Left renal cortex interstitium (tissue), 4 donors: ENCODE results near the gene B4GAT1. TPM values are rescaled to one million over a fixed set of nuclear protein-coding genes. Genes with fewer than 3 reads are reported as not detected.
"Not testable (repeated sequence)": the region's sequence is repeated elsewhere in the genome, so short reads cannot be mapped to it uniquely, and the experiment has no call there.

Experiments
- DNase-seq, 4 donors: peaks; one replicate each; pipeline ENCODE4 v3.0.0-alpha.2; 2013; ENCODE audit warnings: low read depth in 4 of 4, low spot score in 2 of 4, missing footprints in 1 of 4
- polyA plus RNA-seq, 4 donors: library from polyadenylated mRNA; unstranded; fragments of 120-200 nt; gene quantifications; one replicate each; pipeline ENCODE4 v1.2.1, GENCODE V29; 2013; ENCODE audit not compliant: insufficient read length in 4 of 4

B4GAT1 gene
- polyA plus RNA-seq, 4 donors: 50.3 to 64.6 (median 51.9) TPM

DNA sequence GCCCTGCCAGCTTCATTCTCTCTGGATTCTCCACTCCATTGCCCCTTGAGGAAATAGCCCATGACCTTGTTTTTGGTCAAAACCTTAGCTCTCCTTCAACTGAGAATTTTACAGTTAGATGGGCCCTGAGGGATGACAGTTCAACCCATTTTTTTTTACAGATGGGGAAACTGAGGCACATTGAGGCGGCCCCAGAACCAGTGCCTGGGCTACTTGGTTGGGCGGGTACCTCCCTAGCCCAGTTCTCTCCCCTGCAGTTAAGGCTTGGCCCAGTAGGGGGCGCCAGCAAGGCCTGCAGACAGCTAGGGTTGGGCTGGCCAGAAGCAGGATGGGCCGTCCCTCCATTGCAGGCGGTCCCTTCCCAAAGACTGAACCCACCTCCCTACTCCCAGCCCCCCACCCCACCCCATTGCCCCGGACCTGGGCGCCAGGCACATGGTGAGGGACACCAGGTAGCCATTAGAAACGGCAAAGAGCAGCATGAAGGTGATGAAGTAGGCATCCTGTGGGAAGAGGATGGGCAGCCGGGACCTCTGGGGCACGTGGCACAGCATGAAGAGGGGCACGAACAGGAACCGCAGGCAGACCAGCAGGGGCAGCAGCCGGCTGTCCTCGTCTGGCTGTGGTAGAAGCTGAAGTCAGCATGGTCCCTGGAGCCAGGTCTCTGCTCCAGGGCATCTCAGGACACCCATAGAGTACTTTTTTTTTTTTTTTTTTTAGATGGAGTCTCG lies 16.5 kb upstream of the B4GAT1 start:
- DNase-seq: no peak

DNA sequence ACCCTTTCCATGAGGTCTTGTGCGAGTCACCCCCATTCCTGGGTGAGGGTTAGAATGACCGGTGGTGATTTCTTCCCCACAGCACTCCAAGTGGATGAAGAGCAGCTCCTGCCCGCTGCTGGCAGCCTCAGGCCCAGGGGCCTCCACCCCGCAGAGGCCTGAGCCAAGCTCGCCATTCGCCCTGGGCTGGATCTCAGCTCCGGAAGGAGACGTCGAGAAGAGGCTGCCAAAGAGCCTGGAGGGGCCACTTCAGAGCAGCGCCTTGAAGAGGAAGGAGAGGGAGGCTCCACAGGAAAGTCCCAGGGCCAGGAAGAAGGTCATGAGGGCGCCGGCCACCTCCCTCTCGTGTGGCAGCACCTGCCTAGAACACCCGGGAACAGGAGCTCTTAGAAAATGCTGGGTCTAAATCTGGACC lies 15.8 kb upstream of the B4GAT1 start:
- DNase-seq: no peak

DNA sequence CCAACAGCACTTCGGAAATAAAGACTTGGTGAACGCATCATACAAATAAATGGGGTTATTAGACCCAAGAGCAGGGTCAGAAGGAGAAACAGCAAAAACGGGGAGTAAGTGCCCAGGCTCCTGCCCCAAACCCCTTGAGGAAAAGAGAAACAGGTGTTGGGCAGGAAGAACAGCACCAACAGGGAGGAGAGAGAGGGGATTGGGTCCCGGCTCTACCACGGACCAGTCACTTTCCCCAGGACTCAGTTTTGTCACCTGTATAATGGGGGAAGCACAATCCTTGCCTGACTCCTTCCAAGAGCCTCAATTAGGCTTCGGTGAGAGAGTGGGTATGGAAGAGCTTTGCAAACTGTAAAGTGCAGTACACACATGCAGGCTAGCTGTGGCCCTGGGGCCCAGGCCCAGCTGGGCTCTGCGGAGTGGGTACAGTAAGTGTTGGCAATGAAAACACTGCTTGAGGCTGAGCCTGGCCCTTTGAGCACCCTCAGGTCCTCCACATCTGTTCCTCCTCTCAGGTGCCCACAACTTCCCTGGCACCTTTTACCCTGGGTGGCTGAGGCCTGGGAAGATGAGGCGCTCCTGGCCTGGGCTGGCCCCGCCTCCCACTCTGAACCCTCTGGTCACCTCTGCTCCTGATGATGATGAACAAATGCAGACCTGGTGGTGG lies 15.2 kb upstream of the B4GAT1 start:
- DNase-seq: no peak

DNA sequence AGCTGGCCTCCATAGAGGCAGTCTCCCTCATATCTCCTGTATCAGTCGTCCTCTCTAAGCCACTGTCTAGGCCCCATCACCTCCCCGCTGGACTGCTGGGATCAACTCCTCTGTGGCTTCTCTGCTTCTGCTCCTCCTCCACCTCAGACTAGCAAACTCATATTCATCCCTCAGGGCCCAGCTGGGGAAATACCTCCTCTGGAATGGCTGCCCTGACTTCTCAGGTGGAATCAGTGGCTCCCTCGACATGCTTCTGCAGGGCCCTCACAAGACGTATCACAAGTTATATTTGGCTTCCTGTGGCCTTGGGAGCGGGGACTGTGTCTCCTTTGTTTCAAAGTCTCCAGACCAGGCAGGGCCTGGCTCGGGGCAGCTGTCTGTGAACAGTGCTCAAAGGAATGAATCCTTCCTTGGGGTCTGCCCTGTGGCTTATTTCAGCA lies 14.1 kb upstream of the B4GAT1 start:
- DNase-seq: no peak

DNA sequence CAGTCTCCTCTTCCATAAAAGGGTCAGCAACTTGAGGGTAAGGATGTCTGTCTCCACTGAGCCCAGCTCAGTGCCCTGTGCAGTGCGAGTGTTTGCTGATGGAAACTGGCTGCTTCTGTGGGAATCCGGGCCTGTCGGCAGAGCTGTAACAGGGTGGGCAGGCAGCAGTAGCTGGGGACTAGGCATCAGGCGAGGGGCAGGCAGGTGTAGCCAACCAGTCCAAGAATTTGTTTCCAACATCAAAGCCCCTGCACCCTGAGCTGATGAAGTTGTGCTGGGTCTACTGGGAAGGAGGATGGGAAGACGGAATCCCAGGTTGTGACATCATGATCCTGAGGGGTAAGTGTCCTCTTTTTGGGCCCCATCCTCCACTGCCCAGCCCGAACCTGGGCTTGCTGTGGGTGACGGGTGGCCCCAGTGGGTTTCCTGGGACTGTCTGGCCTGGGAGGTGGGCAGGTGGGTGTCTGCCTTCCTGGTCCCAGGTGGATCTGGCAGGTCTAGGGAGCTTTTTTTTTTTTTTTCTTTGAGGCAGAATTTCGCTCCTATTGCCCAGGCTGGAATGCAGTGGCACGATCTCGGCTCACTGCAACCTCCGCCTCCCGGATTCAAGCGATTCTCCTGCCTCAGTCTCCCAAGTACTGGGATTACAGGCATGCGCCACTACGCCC lies 13.1 kb upstream of the B4GAT1 start:
- DNase-seq: no peak

DNA sequence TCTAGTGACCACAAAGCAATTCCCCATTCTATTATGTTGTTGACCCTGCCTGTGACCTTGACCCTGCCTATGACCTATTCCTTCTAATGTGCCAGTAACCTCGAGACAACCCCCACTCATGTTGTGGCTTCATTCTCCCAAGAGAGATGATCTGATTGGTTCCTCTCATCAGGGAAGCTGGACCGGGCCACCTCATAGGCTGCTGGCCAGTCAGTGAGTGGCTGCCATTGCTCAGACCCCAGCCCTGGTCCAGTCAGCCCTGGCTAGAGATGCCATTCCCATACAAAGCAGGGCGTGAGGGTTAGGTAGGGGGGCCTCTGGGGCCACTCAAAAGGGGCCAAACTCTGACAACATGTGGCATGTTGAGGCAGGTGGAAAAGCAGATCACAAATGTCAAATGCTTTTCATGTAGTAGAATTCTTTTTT lies 12.2 kb upstream of the B4GAT1 start:
- DNase-seq: no peak

DNA sequence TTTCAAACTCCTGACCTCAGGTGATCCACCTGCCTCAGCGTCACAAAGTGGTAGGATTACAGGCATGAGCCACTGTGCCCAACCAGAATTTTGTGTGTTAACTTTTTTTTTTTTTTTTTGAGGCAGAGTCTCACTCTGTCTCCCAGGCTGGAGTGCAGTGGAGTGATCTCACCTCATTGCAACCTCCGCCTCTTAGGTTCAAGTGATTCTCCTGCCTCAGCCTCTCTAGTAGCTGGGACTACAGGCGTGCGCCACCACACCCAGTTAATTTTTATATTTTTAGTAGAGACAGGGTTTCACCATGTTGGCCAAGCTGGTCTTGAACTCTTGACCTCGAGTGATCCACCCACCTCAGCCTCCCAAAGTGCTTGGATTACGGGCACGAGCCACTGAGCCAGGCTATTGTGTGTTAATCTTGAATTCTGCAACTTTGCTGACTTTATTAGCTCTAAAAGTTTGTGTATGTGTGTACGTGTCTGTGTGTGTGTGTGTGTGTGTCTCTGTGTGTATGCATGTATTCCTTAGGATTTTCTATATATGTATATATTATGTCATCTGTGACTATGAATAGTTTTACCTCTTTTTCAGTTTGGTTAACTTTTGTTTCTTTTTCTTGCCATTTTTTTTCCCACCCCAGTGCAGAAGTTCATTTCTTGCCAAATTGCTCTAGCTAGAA lies 3.3 kb upstream of the B4GAT1 start:
- not testable (repeated sequence) for DNase-seq

DNA sequence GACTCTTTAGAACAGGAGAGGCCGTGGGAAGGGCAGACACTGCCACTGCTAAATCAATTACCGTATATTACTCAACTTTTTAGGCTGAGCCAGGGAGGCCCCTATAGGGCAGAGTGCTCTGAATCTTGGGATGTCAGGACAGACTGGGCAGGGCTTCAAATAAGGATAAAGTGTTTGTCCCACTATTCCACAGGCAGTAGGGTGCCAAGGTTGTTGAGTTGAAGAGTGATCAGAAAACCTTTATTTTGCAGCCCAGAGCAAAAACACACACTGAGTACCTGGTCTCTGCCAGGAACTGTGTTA lies 1.6 kb upstream of the B4GAT1 start:
- DNase-seq: no peak

DNA sequence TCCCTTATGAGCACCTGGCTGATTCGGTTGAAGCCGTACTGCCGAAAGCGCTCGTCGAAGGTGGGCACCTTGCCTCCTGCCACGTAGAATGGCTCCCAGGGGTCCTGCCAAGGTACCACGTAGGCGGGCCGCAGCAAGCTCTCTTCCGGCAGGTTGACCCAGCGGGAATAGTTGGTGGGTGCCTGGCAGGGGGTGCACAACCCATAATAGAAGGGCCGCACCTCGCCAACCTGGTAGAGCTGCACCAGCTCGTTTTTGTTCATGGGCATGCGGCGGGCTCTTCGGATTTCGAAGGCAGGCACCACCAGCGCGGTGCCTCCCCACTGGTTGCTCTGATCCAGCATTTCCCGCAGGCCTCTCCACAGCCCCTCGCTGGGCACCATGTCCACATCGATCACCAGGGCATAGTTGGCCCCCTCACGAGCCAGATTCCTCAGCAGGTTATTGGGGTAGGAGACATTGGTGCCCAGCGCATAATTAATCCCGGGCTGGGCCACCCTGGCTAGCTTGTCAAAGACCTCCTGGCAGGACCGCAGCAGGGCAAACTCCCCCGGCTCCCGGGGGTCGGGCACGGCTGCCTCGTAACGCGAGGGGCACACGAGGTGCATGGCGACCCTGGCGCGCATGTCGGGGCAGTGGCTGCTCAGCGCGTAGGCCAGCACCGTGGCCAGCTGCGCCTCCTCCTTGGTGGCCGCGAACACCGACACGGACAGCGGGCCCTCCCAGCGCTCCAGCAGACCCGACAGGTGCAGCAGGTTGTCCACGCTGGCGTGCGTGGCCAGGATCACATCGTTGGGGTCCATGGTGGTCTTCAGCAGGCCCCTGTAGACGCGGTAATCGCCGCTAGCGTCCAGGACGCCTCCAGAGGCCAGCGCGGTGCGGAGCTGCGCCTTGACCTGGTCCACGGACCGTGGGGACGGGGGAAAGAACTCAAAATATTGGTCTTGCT lies 679 bp downstream of the B4GAT1 start:
- no peak for DNase-seq

DNA sequence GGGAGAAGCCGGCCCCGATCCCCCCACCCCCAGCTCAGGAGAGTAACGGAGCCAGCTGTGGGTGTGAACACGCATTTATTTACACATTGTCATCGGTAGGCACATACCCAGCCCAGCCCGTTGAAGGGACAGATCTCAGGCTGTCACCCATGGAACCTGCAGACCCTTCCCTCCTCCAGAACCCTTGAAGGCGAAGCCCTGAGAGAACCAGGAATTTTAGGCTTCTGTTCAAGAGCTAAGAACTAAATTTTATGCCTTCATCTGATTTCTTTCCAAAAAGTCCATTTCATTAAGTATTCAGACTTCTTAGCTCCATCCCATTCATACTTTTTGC lies 2.1 kb downstream of the B4GAT1 start:
- no peak for DNase-seq

DNA sequence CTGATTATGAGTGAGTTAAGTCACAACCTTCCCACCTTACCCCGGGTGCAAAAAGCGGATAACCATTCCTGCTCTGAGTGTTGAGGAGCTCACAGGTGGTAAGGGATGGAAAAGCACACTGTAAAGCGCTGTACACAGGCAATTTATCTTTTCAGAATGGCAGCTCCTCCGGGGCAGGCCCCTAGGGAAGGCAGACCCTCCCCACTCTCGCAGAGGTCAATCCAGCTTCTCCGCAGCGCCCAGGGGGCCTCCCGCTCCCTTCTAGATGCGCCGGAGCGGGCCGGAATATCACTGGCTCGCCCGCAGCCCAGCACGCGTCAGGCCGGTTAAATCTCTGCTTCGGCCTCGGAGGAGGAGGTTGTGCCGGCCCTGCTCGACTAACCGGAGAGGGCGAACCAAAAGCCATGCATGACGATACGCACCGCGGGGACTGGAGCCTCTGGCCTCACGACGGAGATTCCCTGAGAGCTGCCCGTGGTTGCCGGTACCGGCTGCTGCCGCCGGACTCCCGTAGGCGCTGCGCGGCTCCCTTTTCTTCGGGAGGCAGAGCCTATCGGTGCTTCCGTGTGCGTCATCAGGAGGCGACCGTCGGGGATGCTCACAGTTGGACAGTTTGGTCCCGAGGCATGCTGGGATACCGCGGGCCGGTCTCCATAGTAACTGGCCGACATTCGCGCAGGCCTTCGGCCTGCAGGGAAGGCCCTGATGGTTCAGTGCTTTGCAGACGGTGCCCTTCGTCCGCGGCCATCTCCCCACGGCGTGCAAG lies 2.7 kb downstream of the B4GAT1 start, which contains the start of gene BRMS1:
Gene BRMS1, minus strand, starts transcription at position 555 of the 766 bp plus-strand sequence. CDS start 2,870 bp downstream, outside the sequence.
- DNase-seq: peak; percentile 86 to 97 (median 90)

DNA sequence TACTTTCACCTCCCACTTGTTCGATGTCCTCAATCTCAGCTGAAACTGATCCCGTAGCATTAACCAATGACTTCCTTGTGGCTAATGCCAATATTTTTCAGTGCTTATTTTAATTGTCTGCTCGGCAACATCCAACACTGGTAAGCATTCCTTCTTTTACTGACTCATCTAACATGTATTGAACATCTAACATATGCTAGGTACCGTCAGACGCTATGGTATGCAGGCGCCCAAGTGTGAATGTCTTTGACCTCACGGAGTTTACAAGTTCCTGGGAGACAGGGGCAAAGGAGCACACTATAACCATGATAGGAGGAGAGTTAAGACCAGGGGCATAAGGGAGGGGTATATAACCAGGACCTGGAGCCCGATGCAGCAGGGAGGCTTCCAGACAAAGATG lies 4.3 kb downstream of the B4GAT1 start:
- DNase-seq: no peak

DNA sequence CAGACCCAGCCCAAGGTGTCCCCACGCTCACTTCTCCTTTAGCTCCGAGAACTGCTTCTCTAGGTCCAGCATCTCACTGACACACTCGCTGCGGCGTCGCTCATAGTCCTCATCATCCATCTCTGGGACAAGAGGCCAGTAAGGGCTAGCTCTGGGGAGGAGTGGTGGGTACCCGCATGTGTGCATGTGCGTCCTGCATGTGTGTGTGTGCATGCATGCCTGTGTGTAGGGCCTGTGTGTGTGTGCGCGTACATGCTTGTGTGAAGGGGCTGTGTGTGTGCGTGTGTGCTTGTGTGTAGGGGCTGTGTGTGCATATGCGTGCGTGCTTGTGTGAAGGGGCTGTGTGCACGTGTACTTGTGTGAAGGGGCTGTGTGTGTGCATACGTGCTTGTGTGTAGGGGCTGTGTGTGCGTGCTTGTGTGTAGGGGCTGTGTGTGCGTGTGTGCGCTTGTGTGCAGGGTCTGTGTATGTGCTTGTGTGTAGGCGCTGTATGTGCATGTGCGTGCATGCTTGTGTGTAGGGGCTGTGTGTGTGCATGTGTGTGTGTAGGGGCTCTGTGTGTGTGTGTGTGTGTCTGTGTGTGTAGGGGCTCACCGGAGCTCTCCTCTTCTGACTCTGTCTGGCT lies 5.8 kb downstream of the B4GAT1 start:
- no peak for DNase-seq

DNA sequence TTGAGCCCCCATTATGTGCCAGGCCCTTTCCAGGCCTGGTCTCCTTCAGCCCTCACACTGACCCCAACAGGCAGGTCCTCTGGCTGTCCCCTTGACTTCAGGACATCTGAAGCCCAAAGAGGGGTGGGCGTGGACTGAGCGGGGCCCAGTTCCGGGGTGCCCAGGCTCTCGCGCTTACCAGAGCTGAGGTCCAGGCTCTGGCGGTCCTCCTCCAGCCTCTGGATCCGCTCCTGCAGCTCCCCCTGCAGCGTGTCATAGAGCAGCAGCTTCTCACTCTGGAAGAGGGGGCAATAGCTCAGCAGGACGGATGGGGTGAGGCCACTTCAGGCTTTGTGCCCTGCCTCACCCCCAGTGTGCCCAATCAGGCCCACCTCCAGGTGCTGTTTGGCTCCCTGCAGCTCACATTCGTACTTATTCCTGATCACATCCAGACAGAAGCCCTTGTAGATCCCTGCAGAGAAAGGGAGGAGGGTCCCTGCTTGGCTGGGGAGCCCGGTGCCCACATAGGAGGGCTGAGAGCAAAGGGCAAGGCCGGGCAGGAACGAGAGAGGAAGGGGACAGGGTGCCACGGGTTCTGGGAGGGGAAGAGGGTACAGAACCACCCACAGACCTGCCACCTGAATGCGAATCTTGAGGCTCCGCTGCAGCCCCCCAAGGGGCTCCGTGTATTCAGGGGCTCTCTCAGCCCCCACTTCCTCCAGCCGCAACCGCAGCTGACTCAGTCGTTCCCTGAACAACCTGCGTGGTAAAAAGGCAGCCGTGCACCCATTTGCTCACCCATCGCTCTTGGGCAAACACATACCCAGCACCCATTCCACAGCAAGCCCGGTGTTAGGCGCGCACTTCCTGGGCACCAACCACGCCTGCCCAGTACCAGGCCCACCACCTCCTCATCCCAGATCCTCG lies 6.6 kb downstream of the B4GAT1 start:
- DNase-seq: no peak

DNA sequence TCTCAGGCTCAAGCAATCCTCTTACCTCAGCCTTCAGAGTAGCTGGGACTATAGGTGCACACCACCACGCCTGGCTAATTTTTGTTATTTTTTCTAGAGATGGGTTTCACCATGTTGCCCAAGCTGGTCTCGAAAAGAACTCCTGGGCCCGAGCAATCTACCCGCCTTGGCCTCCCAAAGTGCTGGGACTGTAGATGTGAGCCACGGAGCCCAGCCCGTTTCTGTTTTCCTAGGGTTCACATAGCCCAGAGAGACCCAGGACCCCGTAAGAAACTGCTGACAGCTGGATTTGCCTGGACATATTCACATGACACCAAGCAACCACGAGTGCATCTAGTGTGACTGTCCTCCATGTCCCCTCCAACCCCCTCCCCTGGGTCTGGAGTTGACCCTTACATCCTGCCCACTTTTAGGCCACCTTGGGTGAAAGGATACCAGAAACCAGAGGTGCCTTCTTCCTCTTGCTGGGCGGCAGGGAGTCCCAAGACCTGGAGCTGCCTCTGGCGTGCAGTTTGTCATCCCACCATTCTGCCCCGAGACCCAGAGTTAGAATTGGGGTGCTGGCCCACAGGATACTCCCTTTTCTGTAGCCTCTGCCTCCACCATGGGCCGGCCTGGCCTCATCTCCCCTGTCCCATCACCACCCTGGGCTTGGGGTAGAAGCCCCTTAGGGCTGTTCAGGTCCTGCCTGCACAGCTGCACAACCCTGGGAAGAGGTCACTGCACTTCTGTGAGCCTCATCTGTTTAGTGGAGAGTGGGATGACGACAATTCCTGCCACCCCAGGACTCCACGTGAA lies 7.5 kb downstream of the B4GAT1 start:
- no peak for DNase-seq

DNA sequence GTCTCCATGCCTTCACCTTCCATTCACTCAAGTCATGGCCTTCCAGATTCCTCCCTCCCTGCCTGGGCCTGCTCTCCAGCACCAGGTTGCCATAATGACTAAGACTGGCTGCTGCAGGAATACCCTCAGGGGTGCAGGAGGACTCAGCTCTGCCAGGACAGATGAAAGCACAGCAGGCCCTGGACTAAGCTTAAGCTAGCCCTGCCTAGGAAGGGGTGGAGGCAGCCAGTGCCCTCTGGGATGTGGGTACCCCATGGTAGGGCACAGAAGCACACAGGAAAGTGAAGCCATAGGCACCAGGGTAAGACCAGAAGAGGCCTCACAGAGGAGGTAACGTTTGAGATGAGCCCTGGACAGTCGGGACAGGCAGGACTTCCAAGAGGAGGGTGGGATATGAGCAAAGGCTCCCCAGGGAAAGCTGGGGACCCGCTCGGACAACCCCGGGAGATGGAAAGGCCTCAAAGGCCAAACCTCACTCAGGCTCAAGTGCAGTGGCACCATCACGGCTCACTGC lies 8.2 kb downstream of the B4GAT1 start:
- no peak for DNase-seq
